WERI-Rb-1 (cell line): Measurements from ENCODE around the gene RASGRF2.

Experiments
- DNase-seq: peaks from one replicate; pipeline ENCODE4 v3.0.0-alpha.2; 2020
- H3K27ac ChIP-seq: fragments of 250-450 bp; sonication (Bioruptor Pico); 2 replicates; pipeline ENCODE4 v1.5.1; 2020; ENCODE audit warnings: mild to moderate bottlenecking, moderate library complexity
- H3K27me3 ChIP-seq: fragments of 250-450 bp; sonication (Bioruptor Pico); 2 replicates; pipeline ENCODE4 v1.5.1; 2021; ENCODE audit warnings: mild to moderate bottlenecking, low read depth, moderate library complexity; ENCODE audit not compliant: insufficient read depth, severe bottlenecking
- H3K36me3 ChIP-seq: fragments of 250-450 bp; sonication (Bioruptor Pico); 2 replicates; pipeline ENCODE4 v1.5.1; 2020; ENCODE audit warnings: mild to moderate bottlenecking, moderate library complexity
- H3K4me3 ChIP-seq: 2 replicates; pipeline ENCODE4 v1.5.1; 2011; ENCODE audit warnings: low read depth, mild to moderate bottlenecking, control low read depth, low read length
- H3K9me3 ChIP-seq: fragments of 250-450 bp; sonication (Bioruptor Pico); 2 replicates; pipeline ENCODE4 v1.5.1; 2021; ENCODE audit warnings: mild to moderate bottlenecking, moderate library complexity; ENCODE audit not compliant: severe bottlenecking
- CTCF ChIP-seq: IDR thresholded peaks from 2 replicates; pipeline ENCODE4 v1.5.1; 2011; ENCODE audit warnings: low read depth, mild to moderate bottlenecking, control low read depth, inconsistent platforms, low read length

The RASGRF2 gene

GRCh38 chr5:81165493-81166119, 205.4 kb downstream of the RASGRF2 start:
- no peak overlapping the region for H3K27ac ChIP-seq
- no peaks in the 10 kb centered on the region for H3K27me3 ChIP-seq
- H3K9me3 ChIP-seq: no peaks in the 10 kb centered on the region
- peak; percentile 83 for DNase-seq
- peak; percentile 87 for TF ChIP-seq CTCF
- H3K4me3 ChIP-seq: no peak overlapping the region
- H3K36me3 ChIP-seq: no peaks in the 10 kb centered on the region

- no peak for TF ChIP-seq CTCF
- H3K27ac ChIP-seq: no peak overlapping the region
- no peaks in the 10 kb centered on the region for H3K27me3 ChIP-seq
- no peaks in the 10 kb centered on the region for H3K36me3 ChIP-seq
- no peaks in the 10 kb centered on the region for H3K9me3 ChIP-seq
- no peak overlapping the region for H3K4me3 ChIP-seq
- no peak for DNase-seq
Measured at GRCh38 chr5:81166430-81166829, 206.3 kb downstream of the RASGRF2 start.

- Histone ChIP-seq H3K9me3 (no peaks in the 10 kb centered on the region), H3K27ac (no peak overlapping the region), H3K27me3 (no peaks in the 10 kb centered on the region), H3K4me3 (no peak overlapping the region), H3K36me3 (no peaks in the 10 kb centered on the region)
- TF ChIP-seq CTCF: no peak
- DNase-seq: no peak
Measured at GRCh38 chr5:81167078-81167477, 206.9 kb downstream of the RASGRF2 start.

GRCh38 chr5:81167544-81167943, 207.4 kb downstream of the RASGRF2 start:
- H3K4me3 ChIP-seq: no peak overlapping the region
- DNase-seq: no peak
- no peaks in the 10 kb centered on the region for H3K27me3 ChIP-seq
- peaks cover 3% of the 10 kb centered on the region; the same call in 1 of the 2 replicates for H3K36me3 ChIP-seq
- no peaks in the 10 kb centered on the region for H3K9me3 ChIP-seq
- TF ChIP-seq CTCF: no peak
- H3K27ac ChIP-seq: no peak overlapping the region

GRCh38 chr5:81169924-81170323, 209.8 kb downstream of the RASGRF2 start:
- no peaks in the 10 kb centered on the region for H3K9me3 ChIP-seq
- H3K27ac ChIP-seq: no peak overlapping the region
- no peak for DNase-seq
- TF ChIP-seq CTCF: no peak
- H3K36me3 ChIP-seq: peaks cover 3% of the 10 kb centered on the region; the same call in 1 of the 2 replicates
- H3K4me3 ChIP-seq: no peak overlapping the region
- no peaks in the 10 kb centered on the region for H3K27me3 ChIP-seq

- H3K9me3 ChIP-seq: no peaks in the 10 kb centered on the region
- H3K4me3 ChIP-seq: no peak overlapping the region
- no peak for DNase-seq
- no peak overlapping the region for H3K27ac ChIP-seq
- no peak for TF ChIP-seq CTCF
- no peaks in the 10 kb centered on the region for H3K27me3 ChIP-seq
- peaks cover 3% of the 10 kb centered on the region; the same call in 1 of the 2 replicates for H3K36me3 ChIP-seq
Measured at GRCh38 chr5:81171769-81172168, 211.6 kb downstream of the RASGRF2 start.
